Mononuclear cell (primary cell): ENCODE data around the gene STARD3. TPM values are rescaled to one million over a fixed set of nuclear protein-coding genes. Genes with fewer than 3 reads are reported as not detected.

ENCODE experiments used
- H3K27me3 ChIP-seq: 2 replicates; pipeline ENCODE4 v1.6.0; 2011; ENCODE audit warnings: low read length, control low read depth; ENCODE audit not compliant: insufficient read depth
- H3K4me1 ChIP-seq: 2 replicates; pipeline ENCODE4 v1.5.1; 2011; ENCODE audit warnings: mild to moderate bottlenecking, low read length, control low read depth; ENCODE audit not compliant: insufficient read depth
- H3K4me3 ChIP-seq: 2 replicates; pipeline ENCODE4 v1.5.1; 2011; ENCODE audit warnings: mild to moderate bottlenecking, low read length, moderate library complexity
- H3K9me3 ChIP-seq: 2 replicates; pipeline ENCODE4 v1.5.1; 2011; ENCODE audit warnings: low read depth, mild to moderate bottlenecking, control low read depth, low read length
- total RNA-seq: library from RNA; depleted of rRNA; stranded (reverse); fragments of >200 nt; gene quantifications from one replicate; pipeline ENCODE4 v1.2.3, GENCODE V29; 2012

STARD3 gene
- total RNA-seq, 1 donor: 31.8 TPM

- peaks cover 40% of the 10 kb centered on the region for H3K4me1 ChIP-seq
- H3K9me3 ChIP-seq: no peaks in the 10 kb centered on the region
- peaks cover 95% of the 10 kb centered on the region for H3K27me3 ChIP-seq
- no peak overlapping the region for H3K4me3 ChIP-seq
Measured at GRCh38 chr17:39600997-39601597, 35.8 kb upstream of the STARD3 start.

GRCh38 chr17:39601758-39602532, 35.0 kb upstream of the STARD3 start:
- Histone ChIP-seq H3K9me3 (no peaks in the 10 kb centered on the region), H3K4me1 (peaks cover 47% of the 10 kb centered on the region), H3K4me3 (no peak overlapping the region), H3K27me3 (peaks cover 97% of the 10 kb centered on the region)

- Histone ChIP-seq H3K9me3 (no peaks in the 10 kb centered on the region), H3K27me3 (peaks cover 95% of the 10 kb centered on the region), H3K4me1 (peaks cover 49% of the 10 kb centered on the region), H3K4me3 (no peak overlapping the region)
Measured at GRCh38 chr17:39602533-39603303, 34.2 kb upstream of the STARD3 start.

GRCh38 chr17:39603304-39604016, 33.5 kb upstream of the STARD3 start:
- no peak overlapping the region for H3K4me3 ChIP-seq
- H3K4me1 ChIP-seq: peaks cover 43% of the 10 kb centered on the region
- peaks cover 95% of the 10 kb centered on the region for H3K27me3 ChIP-seq
- H3K9me3 ChIP-seq: no peaks in the 10 kb centered on the region

- peaks cover 35% of the 10 kb centered on the region for H3K4me1 ChIP-seq
- H3K4me3 ChIP-seq: no peak overlapping the region
- H3K9me3 ChIP-seq: no peaks in the 10 kb centered on the region
- peaks cover 94% of the 10 kb centered on the region for H3K27me3 ChIP-seq
Measured at GRCh38 chr17:39604911-39605491, 31.9 kb upstream of the STARD3 start.

- Histone ChIP-seq H3K4me1 (peaks cover 35% of the 10 kb centered on the region), H3K4me3 (no peak overlapping the region), H3K9me3 (no peaks in the 10 kb centered on the region), H3K27me3 (peaks cover 86% of the 10 kb centered on the region)
Measured at GRCh38 chr17:39605492-39606433, 31.2 kb upstream of the STARD3 start.

- H3K9me3 ChIP-seq: no peaks in the 10 kb centered on the region
- H3K4me1 ChIP-seq: peaks cover 35% of the 10 kb centered on the region
- no peak overlapping the region for H3K4me3 ChIP-seq
- peaks cover 79% of the 10 kb centered on the region for H3K27me3 ChIP-seq
Measured at GRCh38 chr17:39606434-39607056, 30.4 kb upstream of the STARD3 start.

- Histone ChIP-seq H3K4me3 (no peak overlapping the region), H3K27me3 (peaks cover 71% of the 10 kb centered on the region)
Measured at GRCh38 chr17:39607057-39607850, 29.7 kb upstream of the STARD3 start.

GRCh38 chr17:39607851-39608130, 29.2 kb upstream of the STARD3 start, which contains the start of gene NEUROD2:
TSS of gene NEUROD2 (minus strand) at chr17:39607920. CDS start at chr17:39606599, 1,321 bp downstream.
- peaks cover 66% of the 10 kb centered on the region for H3K27me3 ChIP-seq
- no peaks in the 10 kb centered on the region for H3K9me3 ChIP-seq
- no peak within 1 kb of the TSS for H3K4me3 ChIP-seq
- H3K4me1 ChIP-seq: peaks cover 35% of the 10 kb centered on the region

More at GRCh38 chr17:39607057-39607850, 29.7 kb upstream of the STARD3 start:
- H3K4me1 ChIP-seq: peaks cover 35% of the 10 kb centered on the region
- no peaks in the 10 kb centered on the region for H3K9me3 ChIP-seq

- H3K9me3 ChIP-seq: no peaks in the 10 kb centered on the region
- H3K27me3 ChIP-seq: peaks cover 60% of the 10 kb centered on the region
- H3K4me1 ChIP-seq: peaks cover 35% of the 10 kb centered on the region
- H3K4me3 ChIP-seq: no peak overlapping the region
Measured at GRCh38 chr17:39608142-39608981, 28.6 kb upstream of the STARD3 start.

GRCh38 chr17:39609416-39610025, 27.4 kb upstream of the STARD3 start:
- Histone ChIP-seq H3K4me1 (peaks cover 24% of the 10 kb centered on the region), H3K9me3 (no peaks in the 10 kb centered on the region), H3K27me3 (peaks cover 50% of the 10 kb centered on the region), H3K4me3 (no peak overlapping the region)
